NCI-H187 (cell line): ENCODE results near the gene NUP133.
"Not testable (repeated sequence)": the region's sequence is repeated elsewhere in the genome, so short reads cannot be mapped to it uniquely, and the experiment has no call there.

Source experiments
- DNase-seq, 2 experiments: peaks; one replicate each; lab custom pipeline; 2025; lab: John Stamatoyannopoulos, UW

Gene NUP133

GRCh38 chr1:229418586-229418985 lies 89.6 kb downstream of the NUP133 start:
- DNase-seq = not testable (repeated sequence)

GRCh38 chr1:229412810-229413209 lies 95.3 kb downstream of the NUP133 start:
- DNase-seq = not testable (repeated sequence)

GRCh38 chr1:229412056-229412455 lies 96.1 kb downstream of the NUP133 start:
- no peak for DNase-seq

GRCh38 chr1:229411434-229412055 lies 96.6 kb downstream of the NUP133 start:
- no peak for DNase-seq

- no peak for DNase-seq
These were observed 97.3 kb downstream of the NUP133 start for GRCh38 chr1:229410692-229411433.

- no peak for DNase-seq
These were observed 97.8 kb downstream of the NUP133 start for GRCh38 chr1:229410370-229410691.

GRCh38 chr1:229409616-229410369 lies 98.3 kb downstream of the NUP133 start:
- DNase-seq = no peak

GRCh38 chr1:229408458-229409037 lies 99.6 kb downstream of the NUP133 start:
- no peak for DNase-seq

- no peak for DNase-seq
These were observed 100.7 kb downstream of the NUP133 start for GRCh38 chr1:229407206-229408026.

GRCh38 chr1:229406798-229407197 lies 101.3 kb downstream of the NUP133 start:
- DNase-seq = no peak

- DNase-seq = no peak
These were observed 104.6 kb downstream of the NUP133 start for GRCh38 chr1:229403573-229403972.

- DNase-seq = no peak
These were observed 105.1 kb downstream of the NUP133 start for GRCh38 chr1:229402993-229403392.

- not testable (repeated sequence) for DNase-seq
These were observed 105.8 kb downstream of the NUP133 start for GRCh38 chr1:229402329-229402728.

GRCh38 chr1:229397762-229398161 lies 110.4 kb downstream of the NUP133 start:
- DNase-seq = no peak

- no peak for DNase-seq
These were observed 111.4 kb downstream of the NUP133 start for GRCh38 chr1:229396585-229397206.

GRCh38 chr1:229394517-229394916 lies 113.6 kb downstream of the NUP133 start:
- DNase-seq = not testable (repeated sequence)

GRCh38 chr1:229392936-229393335 lies 115.2 kb downstream of the NUP133 start:
- no peak for DNase-seq
